ENCODE results near the gene DDX27. TPM values are rescaled to one million over a fixed set of nuclear protein-coding genes. Genes with fewer than 3 reads are reported as not detected.

The DDX27 gene
- total RNA-seq, 1 donor: 34.0 TPM

GRCh38 chr20:49278818-49279676 lies 59.8 kb downstream of the DDX27 start:
- peaks cover 64% of the 10 kb centered on the region for H3K36me3 ChIP-seq (ENCODE audit: insufficient read depth, low read length)
- peaks cover 6% of the 10 kb centered on the region for H3K9me3 ChIP-seq (ENCODE audit: low read depth, low read length)
- H3K27me3 ChIP-seq (ENCODE audit: insufficient read depth, low read length): no peaks in the 10 kb centered on the region
- peaks cover 87% of the 10 kb centered on the region for H3K79me2 ChIP-seq (ENCODE audit: insufficient read depth, low read length)
- H3K27ac ChIP-seq (ENCODE audit: low read depth, low read length): peak overlapping the region; percentile 90
- H3K4me3 ChIP-seq (ENCODE audit: insufficient read depth, low read length): peak overlapping the region; percentile 92
- peaks cover 42% of the 10 kb centered on the region for H3K4me1 ChIP-seq (ENCODE audit: insufficient read depth, low read length)
- H2AFZ ChIP-seq (ENCODE audit: low read length): no peak overlapping the region
- no peak for TF ChIP-seq CTCF (IDR thresholded peaks at IDR 0.05; ENCODE audit: extremely low read depth, low read depth, low read length)
- H3K4me2 ChIP-seq (ENCODE audit: insufficient read depth, low read length): peak overlapping the region; percentile 93
- DNase-seq (ENCODE audit: insufficient read length, low spot score, missing footprints): no peak
- peaks cover 71% of the 10 kb centered on the region for H4K20me1 ChIP-seq (ENCODE audit: insufficient read depth, low read length)

- Histone ChIP-seq H3K9me3 (ENCODE audit: low read depth, low read length) (peaks cover 6% of the 10 kb centered on the region), H3K4me3 (ENCODE audit: insufficient read depth, low read length) (peak overlapping the region; percentile 92), H3K79me2 (ENCODE audit: insufficient read depth, low read length) (peaks cover 91% of the 10 kb centered on the region), H3K4me2 (ENCODE audit: insufficient read depth, low read length) (peak overlapping the region; percentile 93), H3K27ac (ENCODE audit: low read depth, low read length) (peak overlapping the region; percentile 90), H3K4me1 (ENCODE audit: insufficient read depth, low read length) (peaks cover 46% of the 10 kb centered on the region), H2AFZ (ENCODE audit: low read length) (no peak overlapping the region), H4K20me1 (ENCODE audit: insufficient read depth, low read length) (peaks cover 79% of the 10 kb centered on the region), H3K27me3 (ENCODE audit: insufficient read depth, low read length) (no peaks in the 10 kb centered on the region), H3K36me3 (ENCODE audit: insufficient read depth, low read length) (peaks cover 68% of the 10 kb centered on the region)
- no peak for DNase-seq (ENCODE audit: insufficient read length, low spot score, missing footprints)
- TF ChIP-seq CTCF (IDR thresholded peaks at IDR 0.05; ENCODE audit: extremely low read depth, low read depth, low read length): no peak
Observed at GRCh38 chr20:49279677-49280462, 60.7 kb downstream of the DDX27 start.

GRCh38 chr20:49280463-49281058 lies 61.3 kb downstream of the DDX27 start:
- peaks cover 44% of the 10 kb centered on the region for H3K4me1 ChIP-seq (ENCODE audit: insufficient read depth, low read length)
- no peak overlapping the region for H2AFZ ChIP-seq (ENCODE audit: low read length)
- H3K27me3 ChIP-seq (ENCODE audit: insufficient read depth, low read length): no peaks in the 10 kb centered on the region
- H3K4me3 ChIP-seq (ENCODE audit: insufficient read depth, low read length): peak overlapping the region; percentile 92
- H3K36me3 ChIP-seq (ENCODE audit: insufficient read depth, low read length): peaks cover 69% of the 10 kb centered on the region
- H3K4me2 ChIP-seq (ENCODE audit: insufficient read depth, low read length): peak overlapping the region; percentile 93
- H3K27ac ChIP-seq (ENCODE audit: low read depth, low read length): peak overlapping the region; percentile 90
- TF ChIP-seq CTCF (IDR thresholded peaks at IDR 0.05; ENCODE audit: extremely low read depth, low read depth, low read length): no peak
- no peak for DNase-seq (ENCODE audit: insufficient read length, low spot score, missing footprints)
- peaks cover 6% of the 10 kb centered on the region for H3K9me3 ChIP-seq (ENCODE audit: low read depth, low read length)
- peaks cover 80% of the 10 kb centered on the region for H4K20me1 ChIP-seq (ENCODE audit: insufficient read depth, low read length)
- peaks cover 92% of the 10 kb centered on the region for H3K79me2 ChIP-seq (ENCODE audit: insufficient read depth, low read length)

All from osteoblast (primary cell).